Panc1 (cell line): ENCODE data around the gene RFC2. TPM values are rescaled to one million over a fixed set of nuclear protein-coding genes. Genes with fewer than 3 reads are reported as not detected.

Source experiments
- ATAC-seq: fragments of 200-7000 bp; cut with Tn5 transposase; 2 replicates; pipeline ENCODE4 v1.9.1; 2020; ENCODE audit warnings: mild to moderate bottlenecking, moderate library complexity
- BruUV-seq: library from RNA; stranded (reverse); fragments of 400-500 nt; replicated peaks from 2 replicates; lab custom pipeline; 2021; lab: Mats Ljungman, UMichigan
- CTCF ChIA-PET: fragments of 300-600 bp; sonication (Branson Sonifier 250); formaldehyde crosslinking; loops from one replicate; lab custom pipeline; 2022; ENCODE audit warnings: antibody characterized with exemption; lab: Charles Lee
- POLR2A ChIA-PET: fragments of 300-600 bp; sonication (Branson Sonifier 250); formaldehyde crosslinking; loops from one replicate; lab custom pipeline; 2022; ENCODE audit warnings: antibody characterized with exemption; lab: Charles Lee
- DNase-seq: peaks from one replicate; pipeline ENCODE4 v3.0.0-alpha.2; 2010; ENCODE audit warnings: low read depth, low spot score
- H3K27ac ChIP-seq: 2 replicates; pipeline ENCODE4 v1.5.1; 2011; ENCODE audit warnings: mild to moderate bottlenecking, low read length, inconsistent platforms
- H3K27me3 ChIP-seq: fragments of 200-500 bp; sonication (Bioruptor generic); 2 replicates; pipeline ENCODE4 v1.6.0; 2014; ENCODE audit warnings: low read length, inconsistent platforms; ENCODE audit not compliant: control insufficient read depth, insufficient read depth
- H3K36me3 ChIP-seq: fragments of 200-500 bp; sonication (Bioruptor generic); 2 replicates; pipeline ENCODE4 v1.5.1; 2014; ENCODE audit warnings: inconsistent platforms, mild to moderate bottlenecking, low read length, moderate library complexity; ENCODE audit not compliant: control insufficient read depth, insufficient read depth
- H3K4me1 ChIP-seq: 2 replicates; pipeline ENCODE4 v1.5.1; 2011; ENCODE audit warnings: inconsistent platforms, mild to moderate bottlenecking, low read length, moderate library complexity; ENCODE audit not compliant: control insufficient read depth, insufficient read depth
- H3K4me3 ChIP-seq, 2 experiments: 2 replicates each; pipeline ENCODE4 v1.5.1; 2011 to 2012; ENCODE audit warnings: low read depth in 2 of 2, low read length in 2 of 2, mild to moderate bottlenecking in 2 of 2, inconsistent platforms in 1 of 2, moderate library complexity in 1 of 2
- H3K9me3 ChIP-seq: fragments of 200-500 bp; sonication (Bioruptor generic); 2 replicates; pipeline ENCODE4 v1.5.1; 2014; ENCODE audit warnings: low read depth, mild to moderate bottlenecking, inconsistent platforms, low read length, moderate library complexity; ENCODE audit not compliant: control insufficient read depth, insufficient read depth
- POLR2AphosphoS5 ChIP-seq: IDR thresholded peaks from 2 replicates; pipeline ENCODE4 v1.6.1; 2012; ENCODE audit warnings: mild to moderate bottlenecking, low read depth, low read length, moderate library complexity
- REST ChIP-seq, 2 experiments: IDR thresholded peaks; 2 replicates each; pipeline ENCODE4 v1.6.1; 2011 to 2012; ENCODE audit warnings: low read depth in 2 of 2, control low read depth in 1 of 2, low read length in 1 of 2, mild to moderate bottlenecking in 1 of 2, moderate library complexity in 1 of 2; ENCODE audit not compliant: insufficient read depth in 1 of 2
- SIN3A ChIP-seq: IDR thresholded peaks from 2 replicates; pipeline ENCODE4 v1.6.1; 2012; ENCODE audit warnings: low read depth, mild to moderate bottlenecking, low read length, moderate library complexity, borderline replicate concordance; ENCODE audit not compliant: insufficient read depth
- TCF7L2 ChIP-seq: IDR thresholded peaks from 2 replicates; pipeline ENCODE4 v1.6.1; 2011; ENCODE audit warnings: mild to moderate bottlenecking, low read depth, low read length, inconsistent platforms
- in situ Hi-C: cut with HindIII; loops from 2 replicates; pipeline ENCODE4 v1.10.0; 2016; ENCODE audit warnings: low sequenced_read_pairs, low pct_unique_long_range_greater_than_20kb
- intact Hi-C: fragments of 100-400 bp; cut with micrococcal nuclease; formaldehyde crosslinking; loops from one replicate; pipeline ENCODE4 v1.10.0; 2022; ENCODE audit not compliant: unreplicated experiment
- total RNA-seq: library from RNA; stranded (reverse); gene quantifications from one replicate; pipeline ENCODE4 v1.2.1, GENCODE V29; 2021; ENCODE audit not compliant: unreplicated experiment
- TF ChIP-seq, protein P1 (sequence below): fragments of 450-650 bp; IDR thresholded peaks from 2 replicates; pipeline ENCODE4 v1.5.1; 2017; ENCODE audit warnings: mild to moderate bottlenecking

The RFC2 gene
- total RNA-seq, 1 experiment from 2014 or later: 56.2 TPM

- H3K4me1 ChIP-seq: peaks cover 64% of the 10 kb centered on the region
- ChIA-PET CTCF (interaction anchor here (0.6 to 1.8 kb wide), 3 partner anchors 8 to 365 kb away, joined by 5 to 9 read pairs (median 8); no protein-coding TSS in a partner anchor), POLR2A (no interaction called here)
- intact Hi-C loops (no loop called here), in situ Hi-C loops (no loop called here)
- DNase-seq (no peak), ATAC-seq (no peak)
- H3K36me3 ChIP-seq: no peaks in the 10 kb centered on the region
- H3K27ac ChIP-seq: peak overlapping the region; percentile 4; the same call in 1 of the 2 replicates
- TF ChIP-seq, protein P1, sequence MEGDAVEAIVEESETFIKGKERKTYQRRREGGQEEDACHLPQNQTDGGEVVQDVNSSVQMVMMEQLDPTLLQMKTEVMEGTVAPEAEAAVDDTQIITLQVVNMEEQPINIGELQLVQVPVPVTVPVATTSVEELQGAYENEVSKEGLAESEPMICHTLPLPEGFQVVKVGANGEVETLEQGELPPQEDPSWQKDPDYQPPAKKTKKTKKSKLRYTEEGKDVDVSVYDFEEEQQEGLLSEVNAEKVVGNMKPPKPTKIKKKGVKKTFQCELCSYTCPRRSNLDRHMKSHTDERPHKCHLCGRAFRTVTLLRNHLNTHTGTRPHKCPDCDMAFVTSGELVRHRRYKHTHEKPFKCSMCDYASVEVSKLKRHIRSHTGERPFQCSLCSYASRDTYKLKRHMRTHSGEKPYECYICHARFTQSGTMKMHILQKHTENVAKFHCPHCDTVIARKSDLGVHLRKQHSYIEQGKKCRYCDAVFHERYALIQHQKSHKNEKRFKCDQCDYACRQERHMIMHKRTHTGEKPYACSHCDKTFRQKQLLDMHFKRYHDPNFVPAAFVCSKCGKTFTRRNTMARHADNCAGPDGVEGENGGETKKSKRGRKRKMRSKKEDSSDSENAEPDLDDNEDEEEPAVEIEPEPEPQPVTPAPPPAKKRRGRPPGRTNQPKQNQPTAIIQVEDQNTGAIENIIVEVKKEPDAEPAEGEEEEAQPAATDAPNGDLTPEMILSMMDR: no peak
- TF ChIP-seq TCF7L2 (no peak), POLR2AphosphoS5 (no peak), SIN3A (no peak), REST (IDR thresholded peaks at IDR 0.05; ENCODE audit: insufficient read depth in 1 of 2, low read depth in 2 of 2, low read length in 1 of 2) (no peak)
- no peaks in the 10 kb centered on the region for H3K27me3 ChIP-seq
- no peak overlapping the region for H3K4me3 ChIP-seq
- H3K9me3 ChIP-seq: no peaks in the 10 kb centered on the region
- BruUV-seq: no TSS peak
Observed at GRCh38 chr7:74282748-74283459, 28.7 kb upstream of the RFC2 start.

DNA sequence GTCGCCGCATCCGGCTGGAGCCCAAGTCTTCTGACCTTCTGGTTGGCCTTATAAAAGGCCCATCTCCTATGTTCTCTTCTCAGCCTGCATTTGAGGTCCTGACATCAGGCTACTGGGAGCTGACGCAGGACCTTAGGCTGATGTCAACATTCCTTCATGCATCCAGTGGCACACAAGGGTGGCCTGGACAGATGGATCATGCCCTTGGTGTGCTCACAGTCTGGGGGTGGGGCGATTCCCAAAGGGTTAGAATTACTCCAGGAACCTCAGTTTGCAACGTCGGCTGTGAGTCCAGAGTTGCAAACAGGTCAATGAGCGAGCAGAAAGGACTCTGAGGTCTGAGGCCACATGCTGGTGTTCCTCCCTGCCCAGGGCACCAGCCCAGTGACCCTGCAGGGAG, 26.8 kb upstream of the RFC2 start:
- peak overlapping the region; percentile 78 for H3K27ac ChIP-seq
- POLR2A ChIA-PET: interaction anchor here (0.5 to 0.7 kb wide), 3 partner anchors 21 to 438 kb away, joined by 3 to 7 read pairs (median 4); no protein-coding TSS in a partner anchor
- intact Hi-C loops (no loop called here), in situ Hi-C loops (no loop called here)
- H3K9me3 ChIP-seq: no peaks in the 10 kb centered on the region
- ATAC-seq (peak; percentile 19), DNase-seq (no peak)
- no peaks in the 10 kb centered on the region for H3K27me3 ChIP-seq
- no peak for TF ChIP-seq TCF7L2
- TF ChIP-seq SIN3A: no peak
- TF ChIP-seq REST (IDR thresholded peaks at IDR 0.05; ENCODE audit: insufficient read depth in 1 of 2, low read depth in 2 of 2, low read length in 1 of 2): no peak
- TF ChIP-seq, protein P1: no peak
- TF ChIP-seq POLR2AphosphoS5: no peak
- H3K4me3 ChIP-seq: no peak overlapping the region
- no peaks in the 10 kb centered on the region for H3K36me3 ChIP-seq
- CTCF ChIA-PET: interaction anchor here (0.6 kb wide), 2 partner anchors 52 to 74 kb away, joined by 3 to 4 read pairs; no protein-coding TSS in a partner anchor
- BruUV-seq: no TSS peak
- H3K4me1 ChIP-seq: peaks cover 68% of the 10 kb centered on the region
